Measurements from ENCODE around the gene AHNAK2.

The AHNAK2 gene

DNA sequence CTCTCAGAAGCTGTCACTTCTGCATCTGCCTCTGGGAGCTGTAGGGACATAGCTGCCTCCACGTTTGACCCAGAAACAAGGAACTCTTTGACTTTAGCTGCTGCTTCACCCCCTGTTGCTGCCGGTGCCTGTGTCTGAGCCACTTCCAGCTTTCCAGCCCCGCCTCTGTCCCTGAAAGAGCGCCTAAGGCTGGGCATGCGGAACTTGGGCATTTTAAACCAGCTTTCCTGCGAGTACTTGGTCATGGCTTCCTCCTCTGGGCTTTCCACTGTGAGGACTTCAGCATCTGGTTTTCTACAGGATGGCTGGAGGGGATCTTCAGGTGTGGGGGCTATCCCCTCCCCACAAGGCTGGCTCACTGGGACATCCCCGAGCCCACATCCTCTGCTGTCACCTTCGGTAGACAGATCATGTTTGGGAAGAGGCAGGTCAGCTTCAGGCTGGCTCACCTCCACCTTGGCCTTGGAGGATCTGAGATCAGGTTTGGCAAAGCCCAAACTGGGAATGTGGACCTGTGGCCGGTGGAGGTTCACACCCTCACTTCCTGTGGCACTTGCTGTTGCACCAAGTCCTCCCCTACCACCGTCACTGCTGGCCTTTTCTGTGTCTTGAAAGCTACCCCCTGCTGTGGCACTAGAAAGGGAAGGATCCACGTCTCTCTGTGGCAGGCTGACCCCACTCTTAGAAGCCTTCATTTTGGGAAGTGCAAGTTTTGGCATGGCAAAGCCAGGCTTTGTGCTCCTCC lies 38.3 kb downstream of the AHNAK2 start:
- DNase-seq (ENCODE audit: low read depth, low spot score), result no peak

DNA sequence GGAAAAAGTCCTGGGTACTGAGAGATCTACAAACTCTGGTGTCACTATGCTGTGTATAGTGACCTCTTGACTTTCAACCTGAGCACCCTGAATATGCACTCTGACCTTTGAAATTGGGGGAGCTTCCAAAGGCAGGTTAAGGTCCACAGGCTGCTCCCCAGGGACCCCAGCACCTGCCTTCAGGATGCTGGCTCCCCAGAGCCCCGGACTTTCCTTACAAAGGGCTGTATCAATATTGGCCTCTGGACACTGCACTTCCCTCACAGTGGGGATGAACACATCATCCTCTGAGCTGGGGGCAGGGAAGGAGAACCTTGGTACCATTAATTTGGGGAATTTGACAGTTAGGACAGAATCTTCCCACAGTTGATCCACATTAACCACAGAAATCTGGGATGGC lies 39.2 kb downstream of the AHNAK2 start:
- no peak for DNase-seq (ENCODE audit: low read depth, low spot score)

DNA sequence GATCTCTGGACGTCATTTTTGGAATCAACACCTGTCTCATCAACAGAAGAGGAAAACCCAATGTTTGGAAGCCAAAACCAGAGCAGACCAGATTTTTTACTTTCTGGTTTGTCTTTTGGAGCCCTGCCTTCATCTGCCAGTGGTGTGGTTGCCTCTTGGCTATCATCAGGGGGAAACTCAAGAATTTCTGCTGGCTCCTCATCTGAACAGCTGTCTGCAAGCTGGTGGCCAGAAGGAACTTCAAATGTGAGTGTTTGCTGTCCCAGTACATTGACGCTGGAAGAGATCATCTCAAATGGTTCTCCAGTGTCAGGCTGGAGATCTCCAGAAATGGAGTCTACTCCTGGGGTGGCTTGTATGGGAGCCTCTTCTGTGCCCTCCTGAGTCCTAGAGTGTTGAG lies 39.7 kb downstream of the AHNAK2 start:
- no peak for DNase-seq (ENCODE audit: low read depth, low spot score)

DNA sequence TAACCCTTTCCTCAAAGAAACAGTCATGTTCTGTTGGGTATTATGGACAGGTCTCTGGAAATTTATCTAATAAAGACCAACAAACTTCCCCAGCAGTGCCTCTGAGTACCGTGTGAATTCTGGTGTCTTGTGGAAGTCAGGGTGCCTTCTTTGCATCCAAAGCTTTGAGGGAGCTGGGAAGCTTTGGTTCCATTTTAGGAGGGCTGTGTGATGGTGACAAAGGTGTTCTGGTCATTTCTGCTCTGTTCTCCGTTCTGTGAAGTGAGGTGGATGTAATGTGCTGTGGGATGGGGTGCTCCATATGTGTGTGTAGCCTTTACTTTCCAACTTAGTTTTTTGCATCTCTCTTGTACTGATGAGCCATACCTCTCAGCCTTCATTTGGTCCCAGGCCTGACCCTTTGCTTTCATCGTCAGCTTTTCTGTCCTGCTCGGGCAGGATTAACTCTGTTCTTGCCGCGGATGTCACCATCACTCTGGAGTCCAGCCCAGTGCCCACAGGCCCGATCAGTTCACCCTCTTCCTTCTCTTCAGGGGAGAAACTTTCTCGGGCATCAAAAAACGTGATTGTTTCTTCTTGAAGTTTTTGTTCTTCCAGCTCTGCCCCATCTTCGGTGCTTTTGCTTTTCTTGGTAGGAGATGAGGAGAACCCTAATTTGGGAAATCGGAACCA lies 40.3 kb downstream of the AHNAK2 start:
- no peak for DNase-seq (ENCODE audit: low read depth, low spot score)

- no peak for DNase-seq (ENCODE audit: low read depth, low spot score)
These were observed 41.0 kb downstream of the AHNAK2 start for GRCh38 chr14:104937161-104937560.

DNA sequence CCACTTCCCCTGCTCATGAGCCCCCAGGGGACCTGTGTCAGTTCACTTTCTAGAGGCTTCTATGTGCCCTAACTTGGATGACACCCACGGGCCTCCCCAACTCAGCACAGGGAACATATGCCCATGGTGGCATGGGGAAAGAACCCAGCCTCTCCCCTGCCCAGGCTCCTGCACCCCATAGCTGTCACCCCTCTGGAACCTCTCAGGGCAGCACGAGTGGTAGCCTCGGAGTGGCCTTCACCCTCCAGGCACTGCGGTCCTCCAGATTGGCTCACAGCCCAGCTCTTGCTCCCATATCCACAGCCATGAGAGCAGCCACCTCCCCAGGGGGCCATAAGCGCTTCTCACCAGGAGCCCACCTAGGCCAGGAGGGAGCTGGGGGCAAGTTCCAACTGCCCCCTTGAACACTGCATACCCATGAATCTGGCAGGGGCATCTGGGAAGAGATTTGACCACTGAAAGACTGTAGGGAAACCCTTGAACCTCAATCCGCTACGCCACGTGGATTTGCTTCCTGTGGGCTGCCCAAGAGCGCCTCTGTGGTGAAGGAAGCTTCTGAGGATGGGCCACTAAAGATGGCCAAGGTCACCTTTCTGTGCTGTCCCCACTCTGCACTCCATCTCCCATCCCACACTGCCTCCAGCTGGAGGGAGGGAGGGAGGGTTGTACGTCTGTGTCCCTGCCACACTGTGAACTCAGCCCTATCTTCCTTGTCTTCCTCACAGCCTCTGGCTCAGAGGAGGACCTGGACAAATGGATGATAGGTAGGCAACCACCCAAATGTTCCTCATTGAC lies 41.6 kb downstream of the AHNAK2 start:
- DNase-seq (ENCODE audit: low read depth, low spot score), result no peak

DNA sequence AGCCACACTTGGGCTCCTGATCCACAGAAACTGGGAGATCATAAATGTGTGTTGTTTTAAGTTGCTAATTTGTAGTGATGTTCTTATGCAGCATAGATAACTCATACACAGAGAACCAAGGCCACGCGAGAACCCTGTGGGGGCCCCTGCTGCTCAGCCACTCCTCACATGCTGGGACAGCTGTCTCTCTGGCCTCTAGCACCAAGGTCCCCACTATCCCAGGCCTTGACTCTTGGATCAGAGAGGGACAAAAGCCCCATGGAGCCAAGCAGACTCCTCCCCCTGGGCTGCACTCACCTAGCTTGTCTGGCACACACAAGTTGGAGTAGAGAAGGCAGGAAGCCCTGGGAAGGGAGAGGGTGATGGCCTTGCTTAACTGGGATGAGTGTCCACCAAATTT lies 42.2 kb downstream of the AHNAK2 start:
- DNase-seq (ENCODE audit: low read depth, low spot score), result no peak

DNA sequence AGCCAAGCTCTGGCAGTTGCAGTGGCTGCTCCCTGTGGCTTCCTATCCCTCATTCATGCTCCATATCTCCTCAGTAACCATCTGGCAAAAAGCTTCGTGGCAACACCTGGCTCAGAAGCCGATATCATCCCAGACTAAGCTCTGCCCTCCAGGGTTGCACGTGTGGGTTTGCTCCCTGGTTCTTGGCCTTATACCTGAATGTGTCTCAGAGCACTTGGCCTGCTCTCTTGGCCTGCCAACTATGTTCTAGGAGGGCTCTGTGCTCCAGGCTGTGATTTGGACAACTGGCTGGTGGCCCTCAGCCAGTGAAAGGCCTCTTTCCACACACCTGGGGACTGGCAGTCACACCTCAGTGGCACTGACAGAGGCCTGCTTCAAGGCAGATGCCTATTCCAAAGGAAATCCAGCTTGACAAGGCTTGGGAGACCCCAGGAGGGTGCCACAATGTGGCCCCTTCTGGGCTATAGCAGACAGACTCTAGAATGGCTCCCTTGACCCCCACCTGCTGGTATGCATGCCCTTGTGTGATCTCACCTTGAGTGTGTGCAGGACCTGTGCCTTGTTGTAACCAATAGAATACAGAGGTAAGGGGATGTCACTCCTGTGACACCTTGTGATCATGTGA lies 43.0 kb downstream of the AHNAK2 start:
- no peak for DNase-seq (ENCODE audit: low read depth, low spot score)

GRCh38 chr14:104933746-104934733 lies 44.1 kb downstream of the AHNAK2 start:
- no peak for DNase-seq (ENCODE audit: low read depth, low spot score)

DNA sequence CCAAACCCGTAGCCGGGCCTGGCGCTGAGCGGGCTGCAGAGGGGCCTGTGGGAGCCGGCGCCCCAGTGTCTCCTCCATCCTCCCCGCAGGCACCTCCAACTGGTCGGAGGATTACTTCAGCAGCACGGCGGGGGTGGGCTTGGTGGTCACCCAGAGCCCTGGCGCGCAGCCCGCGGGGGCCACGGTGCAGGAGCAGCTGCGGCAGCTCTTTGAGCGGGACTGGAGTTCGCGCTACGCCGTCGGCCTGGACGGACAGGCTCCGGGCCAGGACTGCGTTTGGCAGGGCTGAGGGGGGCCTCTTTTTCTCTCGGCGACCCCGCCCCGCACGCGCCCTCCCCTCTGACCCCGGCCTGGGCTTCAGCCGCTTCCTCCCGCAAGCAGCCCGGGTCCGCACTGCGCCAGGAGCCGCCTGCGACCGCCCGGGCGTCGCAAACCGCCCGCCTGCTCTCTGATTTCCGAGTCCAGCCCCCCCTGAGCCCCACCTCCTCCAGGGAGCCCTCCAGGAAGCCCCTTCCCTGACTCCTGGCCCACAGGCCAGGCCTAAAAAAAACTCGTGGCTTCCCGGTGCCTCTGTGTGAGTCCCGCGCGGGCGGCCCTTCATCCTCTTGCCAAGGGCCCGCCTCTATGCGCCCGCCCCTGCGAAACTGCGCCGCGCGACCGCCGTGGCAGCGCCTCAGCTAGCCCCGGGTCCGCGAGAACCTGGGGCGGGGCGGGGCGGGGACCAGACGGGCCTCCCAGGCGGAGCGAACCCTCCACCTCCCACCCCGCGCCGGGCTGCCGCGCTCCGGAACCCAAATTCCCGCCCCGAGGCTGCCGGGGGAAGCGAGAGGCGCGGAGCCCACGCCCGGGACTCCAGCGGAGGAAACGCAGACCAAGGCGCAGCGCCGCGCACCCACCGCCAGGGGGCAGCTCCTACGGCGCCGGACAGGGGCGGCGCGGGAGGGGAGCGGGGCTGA lies 45.2 kb downstream of the AHNAK2 start:
- no peak for DNase-seq (ENCODE audit: low read depth, low spot score)

DNA sequence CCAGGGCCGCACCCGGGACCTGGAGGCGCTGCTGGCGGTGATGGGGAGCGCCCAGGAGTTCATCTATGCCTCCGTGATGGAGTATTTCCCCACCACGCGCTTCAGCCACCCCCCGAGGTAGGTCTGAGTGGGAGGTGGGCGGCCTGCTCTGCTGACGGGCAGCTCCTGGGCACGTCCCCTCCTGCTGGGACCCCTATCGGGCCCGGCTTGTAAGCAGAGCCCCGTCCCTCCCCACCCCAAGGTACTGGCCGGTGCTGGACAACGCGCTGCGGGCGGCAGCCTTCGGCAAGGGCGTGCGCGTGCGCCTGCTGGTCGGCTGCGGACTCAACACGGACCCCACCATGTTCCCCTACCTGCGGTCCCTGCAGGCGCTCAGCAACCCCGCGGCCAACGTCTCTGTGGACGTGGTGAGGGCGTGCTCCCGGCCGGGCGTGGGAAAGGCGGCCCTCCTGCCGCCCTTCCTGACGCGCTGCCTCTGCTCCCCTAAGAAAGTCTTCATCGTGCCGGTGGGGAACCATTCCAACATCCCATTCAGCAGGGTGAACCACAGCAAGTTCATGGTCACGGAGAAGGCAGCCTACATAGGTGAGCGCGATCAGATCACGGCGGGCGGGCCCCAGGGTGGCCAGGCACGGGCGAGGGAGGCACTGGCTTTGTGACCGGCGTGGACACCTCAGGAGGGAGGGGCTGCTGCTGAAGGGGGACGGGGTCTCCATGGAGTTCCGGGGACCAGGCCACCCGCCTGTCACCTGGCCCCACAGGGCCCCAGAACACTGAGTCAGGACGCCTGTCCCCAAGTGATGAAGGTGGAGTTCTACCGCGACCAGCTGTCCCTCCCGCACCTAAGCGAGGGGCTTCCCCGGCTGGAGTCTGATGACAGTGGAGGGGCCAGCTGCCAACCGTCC lies 46.2 kb downstream of the AHNAK2 start:
- DNase-seq (ENCODE audit: low read depth, low spot score), result no peak

DNA sequence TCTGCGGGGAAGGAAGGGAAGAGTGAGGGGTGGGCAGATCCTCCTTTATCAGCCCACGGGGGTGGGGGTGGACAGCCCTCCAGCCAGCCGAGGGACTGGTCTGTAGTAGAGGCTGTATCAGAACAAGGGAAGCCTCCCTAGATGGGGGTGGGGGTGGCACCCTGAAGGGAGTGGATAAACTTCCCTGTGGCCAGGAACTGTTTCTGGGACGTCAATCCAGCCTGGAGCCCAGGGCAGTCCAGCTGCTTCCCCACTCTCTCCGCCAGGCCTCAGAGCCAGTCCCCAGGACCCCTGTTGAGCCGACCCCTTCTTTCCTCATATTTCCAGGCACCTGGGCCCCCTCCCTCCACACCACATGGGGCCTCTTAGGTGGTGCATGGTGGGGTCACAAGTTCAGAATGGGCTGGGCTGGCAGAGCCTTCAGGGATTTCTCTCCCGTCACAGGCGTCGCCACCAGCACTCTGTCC lies 46.8 kb downstream of the AHNAK2 start:
- no peak for DNase-seq (ENCODE audit: low read depth, low spot score)

GRCh38 chr14:104930526-104931303 lies 47.5 kb downstream of the AHNAK2 start:
- DNase-seq (ENCODE audit: low read depth, low spot score), result no peak

DNA sequence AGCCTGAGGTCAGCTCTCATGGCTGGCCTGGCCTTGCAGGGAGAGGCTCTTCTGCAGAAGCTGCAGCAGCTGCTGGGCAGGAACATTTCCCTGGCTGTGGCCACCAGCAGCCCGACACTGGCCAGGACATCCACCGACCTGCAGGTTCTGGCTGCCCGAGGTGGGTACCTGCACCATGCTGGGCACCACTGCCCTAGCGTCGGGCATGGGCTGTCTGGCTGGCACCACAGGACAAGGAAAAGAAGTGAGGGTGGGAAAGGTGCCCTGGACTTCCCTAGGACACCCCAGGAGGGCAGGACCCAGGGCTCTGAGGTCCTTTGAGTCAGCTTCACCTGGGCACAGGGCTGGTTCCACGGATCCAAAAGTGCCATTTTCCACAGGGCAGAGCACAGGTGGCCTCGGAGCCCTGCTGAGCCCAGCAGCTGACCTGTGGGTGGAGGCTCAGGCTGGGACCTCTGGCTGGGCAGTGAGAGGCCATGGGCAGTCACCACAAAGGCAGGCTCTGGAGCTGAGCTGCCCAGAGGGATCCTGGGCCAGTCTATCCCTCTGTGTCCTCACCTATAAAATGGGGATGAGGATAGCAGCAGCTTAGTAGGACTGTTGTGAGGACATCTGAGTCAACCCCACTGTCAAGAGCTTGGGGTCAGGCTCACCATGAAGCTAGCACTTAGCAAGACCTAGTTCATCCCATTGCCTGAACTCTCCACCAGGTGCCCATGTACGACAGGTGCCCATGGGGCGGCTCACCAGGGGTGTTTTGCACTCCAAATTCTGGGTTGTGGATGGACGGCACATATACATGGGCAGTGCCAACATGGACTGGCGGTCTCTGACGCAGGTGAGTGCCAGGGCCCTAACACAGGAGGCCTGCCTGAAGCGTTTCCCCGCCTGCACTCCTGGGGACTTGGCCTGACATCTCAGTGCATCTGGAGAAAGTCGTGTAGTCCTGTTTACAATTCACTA lies 48.6 kb downstream of the AHNAK2 start:
- DNase-seq (ENCODE audit: low read depth, low spot score), result no peak

DNA sequence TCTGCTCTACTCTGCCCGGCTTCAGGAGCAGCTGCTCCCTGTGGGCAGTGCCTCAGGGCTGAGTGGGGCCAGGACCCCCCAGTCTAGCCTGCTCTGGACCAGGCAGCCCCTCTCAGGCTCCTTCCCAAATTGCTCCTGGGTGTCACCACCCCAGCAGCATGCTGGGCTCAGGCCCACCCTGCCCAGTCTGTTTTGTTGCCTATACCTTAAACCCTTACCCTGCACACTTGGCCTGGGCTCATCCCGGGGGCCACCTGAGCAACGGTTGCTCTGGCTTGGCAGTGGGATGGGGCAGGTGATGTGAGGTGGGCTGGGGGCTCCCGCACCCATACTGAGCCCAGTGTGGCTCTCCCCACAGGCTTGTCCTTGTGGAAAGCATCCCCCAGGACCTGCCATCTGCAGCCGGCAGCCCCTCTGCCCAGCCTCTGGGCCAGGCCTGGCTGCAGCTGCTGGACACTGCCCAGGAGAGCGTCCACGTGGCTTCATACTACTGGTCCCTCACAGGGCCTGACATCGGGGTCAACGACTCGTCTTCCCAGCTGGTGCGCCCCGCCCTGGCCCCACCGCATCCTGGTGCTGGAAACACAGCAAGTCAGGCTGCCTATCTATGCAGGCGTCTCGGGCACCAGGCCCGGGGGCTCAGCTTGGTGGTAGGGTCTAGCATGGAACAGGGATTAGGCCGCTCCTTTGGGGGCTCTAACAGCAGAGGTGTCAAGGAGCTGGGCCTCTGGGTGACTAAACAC lies 49.6 kb downstream of the AHNAK2 start:
- DNase-seq (ENCODE audit: low read depth, low spot score), result no peak

GRCh38 chr14:104927901-104928300 lies 50.3 kb downstream of the AHNAK2 start:
- DNase-seq (ENCODE audit: low read depth, low spot score), result no peak
